K562 (cell line): ENCODE data around the gene NFATC3. TPM values are rescaled to one million over a fixed set of nuclear protein-coding genes. Genes with fewer than 3 reads are reported as not detected.

Experiments used
- ATAC-seq: fragments of 200-7000 bp; cut with Tn5 transposase; 3 replicates; pipeline ENCODE4 v1.9.1; 2020; ENCODE audit warnings: moderate library complexity
- BruUV-seq: library from RNA; stranded (reverse); fragments of 400-500 nt; replicated peaks from 2 replicates; lab custom pipeline; 2021; lab: Mats Ljungman, UMichigan
- CTCF ChIA-PET: fragments of 300-600 bp; formaldehyde crosslinking; extraction: SDS; loops from one replicate; lab custom pipeline; 2021; ENCODE audit warnings: low intra/inter-chr PET ratio; lab: Yijun Ruan, JAX
- POLR2A ChIA-PET: fragments of 300-600, 350-650 bp; sonication (Branson Sonifier 250); formaldehyde crosslinking; extraction: SDS; loops from one replicate; lab custom pipeline; 2021; ENCODE audit warnings: antibody characterized with exemption, inconsistent platforms; lab: Yijun Ruan, JAX
- DNase-seq, 4 experiments: peaks; one replicate each; pipeline versions ENCODE4 v3.0.0 to v3.0.0-alpha.2; 2011 to 2018; ENCODE audit warnings: low spot score in 3 of 4, mixed read lengths in 3 of 4; ENCODE audit errors: extremely low read depth in 1 of 4
- FAIRE-seq: peaks from 2 replicates; lab custom pipeline; 2011; peaks lifted over from hg19 to GRCh38; lab: Jason Lieb, UNC
- H2AFZ ChIP-seq: 2 replicates; pipeline ENCODE4 v1.6.0; 2011; ENCODE audit warnings: low read depth, low read length, control low read depth, inconsistent platforms
- H3K27ac ChIP-seq: fragments of 200-600 bp; 3 replicates; pipeline ENCODE4 v1.8.0; 2011; ENCODE audit warnings: low read depth, mild to moderate bottlenecking, control low read depth, inconsistent platforms, low read length, moderate library complexity, mixed read lengths; ENCODE audit errors: extremely low read depth
- H3K27me3 ChIP-seq, 2 experiments: fragments of 300-600 bp in 1 of 2; 2 replicates in 1 of 2; 3 replicates in 1 of 2; pipeline versions ENCODE4 v1.6.0 to v1.8.0; 2011; ENCODE audit warnings: inconsistent platforms in 2 of 2, low read length in 2 of 2, mild to moderate bottlenecking in 1 of 2, mixed read lengths in 1 of 2, moderate library complexity in 1 of 2; ENCODE audit not compliant: control insufficient read depth in 2 of 2, insufficient read depth in 2 of 2
- H3K36me3 ChIP-seq: fragments of 300-600 bp; 3 replicates; pipeline ENCODE4 v1.8.0; 2011; ENCODE audit warnings: mild to moderate bottlenecking, low read length, inconsistent platforms; ENCODE audit not compliant: control insufficient read depth, insufficient read depth
- H3K4me1 ChIP-seq, 2 experiments: fragments of 200-600 bp in 1 of 2; replicated peaks in 1 of 2; 2 replicates in 1 of 2; 3 replicates in 1 of 2; pipeline versions ENCODE4 v1.5.1 to v1.8.0; 2011; ENCODE audit warnings: inconsistent platforms in 2 of 2, low read length in 2 of 2, mild to moderate bottlenecking in 1 of 2, mixed read lengths in 1 of 2, moderate library complexity in 1 of 2; ENCODE audit not compliant: control insufficient read depth in 2 of 2, insufficient read depth in 2 of 2
- H3K4me2 ChIP-seq: 2 replicates; pipeline ENCODE4 v1.6.1; 2011; ENCODE audit warnings: low read length, control low read depth, inconsistent platforms, mixed read lengths; ENCODE audit not compliant: insufficient read depth
- H3K4me3 ChIP-seq: fragments of 200-600 bp; sonication (generic), shearing (Covaris generic); 2 replicates; pipeline ENCODE4 v1.5.1; 2016; ENCODE audit warnings: control low read depth, inconsistent platforms
- H3K79me2 ChIP-seq: fragments of 200-600 bp; 3 replicates; pipeline ENCODE4 v1.8.0; 2011; ENCODE audit warnings: low read length, inconsistent platforms; ENCODE audit not compliant: control insufficient read depth, insufficient read depth
- H3K9ac ChIP-seq, 2 experiments: 2 replicates each; pipeline versions ENCODE4 v1.6.0 to v1.6.1; 2011; ENCODE audit warnings: low read depth in 2 of 2, low read length in 2 of 2, control low read depth in 1 of 2, inconsistent platforms in 1 of 2, mild to moderate bottlenecking in 1 of 2, mixed read lengths in 1 of 2; ENCODE audit not compliant: insufficient read depth in 1 of 2
- H3K9me1 ChIP-seq: one replicate; pipeline ENCODE4 v1.6.0; 2011; ENCODE audit warnings: inconsistent platforms, mild to moderate bottlenecking, low read length, moderate library complexity; ENCODE audit not compliant: control insufficient read depth, insufficient read depth
- H3K9me3 ChIP-seq: replicated peaks from 2 replicates; pipeline ENCODE4 v1.5.1; 2011; ENCODE audit warnings: low read depth, low read length, inconsistent platforms; ENCODE audit not compliant: control insufficient read depth, insufficient read depth
- H4K20me1 ChIP-seq: replicated peaks from 2 replicates; pipeline ENCODE4 v1.6.1; 2011; ENCODE audit warnings: low read length, inconsistent platforms, mixed read lengths; ENCODE audit not compliant: control insufficient read depth, insufficient read depth
- MYNN ChIP-seq, 2 experiments: sonication (generic); formaldehyde crosslinking in 1 of 2; IDR thresholded peaks; 2 replicates each; pipeline versions ENCODE4 v1.5.0 to v1.6.1; 2016 to 2020; ENCODE audit warnings: antibody characterized with exemption in 1 of 2, missing genetic modification reagents in 1 of 2
- SMC3 ChIP-seq: conservative IDR thresholded peaks from 2 replicates; pipeline ENCODE4 v1.6.1; 2011; ENCODE audit warnings: low read depth, low read length, improper control_type of control experiment; ENCODE audit not compliant: insufficient read depth
- THRB ChIP-seq: fragments of 450-650 bp; formaldehyde crosslinking; conservative IDR thresholded peaks from 2 replicates; pipeline ENCODE4 v1.4.0; 2022; ENCODE audit warnings: mild to moderate bottlenecking, missing genetic modification characterization
- TRIM24 ChIP-seq, 2 experiments: fragments of 450-650 bp; IDR thresholded peaks; 2 replicates each; pipeline ENCODE4 v1.6.1; 2016
- ZBTB33 ChIP-seq: sonication (generic); formaldehyde crosslinking; IDR thresholded peaks from 2 replicates; pipeline ENCODE4 v1.8.1; 2023; ENCODE audit warnings: mild to moderate bottlenecking, missing genetic modification reagents
- ZNF280B ChIP-seq: fragments of 250-450 bp; sonication (Bioruptor Pico); IDR thresholded peaks from 2 replicates; pipeline ENCODE4 v1.5.1; 2021; ENCODE audit warnings: mild to moderate bottlenecking
- WGBS: fragments of 100-300 bp; shearing (Covaris generic); methylation state at CpG from one replicate; pipeline ENCODE4 v1.1.6; 2016; ENCODE audit warnings: low coverage, mixed read lengths; ENCODE audit not compliant: insufficient coverage; ENCODE audit errors: missing lambda C conversion rate; 5-methylcytosine and 5-hydroxymethylcytosine counted together
- in situ Hi-C: fragments of 300-500 bp; cut with MboI; formaldehyde crosslinking; loops from 4 replicates; pipeline ENCODE4 v1.15.0; 2018; ENCODE audit warnings: inconsistent platforms, mixed read lengths
- intact Hi-C: fragments of 100-400 bp; cut with micrococcal nuclease; formaldehyde crosslinking; loops from 2 replicates; pipeline ENCODE4 v1.14.2; 2022
- polyA plus RNA-seq, 8 experiments: library from polyadenylated mRNA; depleted of rRNA in 4 of 8; stranded (reverse) in 5 of 8; unstranded in 3 of 8; fragments of >200 nt; fragmentation: Nextera tagmentation in 2 of 8; fragmentation: Illumina TruSeq in 1 of 8; extraction: Ambion mirVana in 2 of 8; extraction: Trizol in 1 of 8; gene quantifications; 2 replicates each; pipeline versions ENCODE4 v1.2.1 to v1.2.3, GENCODE V29; 2011 to 2014; ENCODE audit warnings: inconsistent platforms in 1 of 8, missing spikeins in 1 of 8
- total RNA-seq, 7 experiments: library from RNA; depleted of rRNA in 6 of 7; stranded (reverse); fragments of >200 nt in 6 of 7; fragmentation: Illumina TruSeq in 2 of 7; extraction: Trizol in 2 of 7; gene quantifications; 2 replicates each; pipeline versions ENCODE4 v1.2.1 to v1.2.3, GENCODE V29; 2011 to 2021; ENCODE audit warnings: low replicate concordance in 1 of 7

Gene NFATC3
- total and polyA plus RNA-seq, 9 of the 15 experiments (the other 6 are each of a cell fraction or from before 2014, with no cell fraction given): 15.7 to 98.4 (median 59.4) TPM

- Histone ChIP-seq H3K9ac (no peak within 1 kb of the TSS), H2AFZ (no peak within 1 kb of the TSS)
- POLR2A ChIA-PET: no interaction called here
- TF ChIP-seq THRB (CRISPR knock-in tag) (no peak), ZBTB33 (CRISPR knock-in tag) (peak; percentile 13), SMC3 (no peak), TRIM24 (IDR thresholded peaks at IDR 0.05) (no peak), ZNF280B (CRISPR knock-in tag) (no peak), MYNN (IDR thresholded peaks at IDR 0.05) (no peak), MYNN (CRISPR knock-in tag; IDR thresholded peaks at IDR 0.05) (no peak)
- TF ChIP-seq, all 486 proteins: peak for 1
- no TSS peak for BruUV-seq
- Histone ChIP-seq H3K9me1 (no peaks in the 10 kb centered on the region), H3K27ac (no peak within 1 kb of the TSS), H3K9me3 (peaks cover 7% of the 10 kb centered on the region), H3K27me3 (no peaks in the 10 kb centered on the region), H3K4me3 (no peak within 1 kb of the TSS), H3K36me3 (peaks cover 10% of the 10 kb centered on the region; the same call in 2 of the 3 replicates), H3K4me1 (peaks cover 0 to 19% of the 10 kb centered on the region in 2 experiments; a peak in 1 of 5 replicates), H4K20me1 (no peaks in the 10 kb centered on the region), H3K79me2 (no peaks in the 10 kb centered on the region), H3K4me2 (no peak within 1 kb of the TSS)
- CTCF ChIA-PET: no interaction called here
- intact Hi-C loops: no loop called here
- in situ Hi-C loops: no loop called here
- ATAC-seq (no peak), DNase-seq (no peak), FAIRE-seq (no peak)
- WGBS: 93% methylated on average over 8 of the region's 36 CpGs
Observed at GRCh38 chr16:68235887-68236136, 150.6 kb downstream of the NFATC3 start, which contains the start of gene ESRP2. Gene ESRP2 (minus strand): TSS chr16:68236127. CDS start chr16:68236045, 82 bp downstream.
